ENCODE measurements around the gene CSHL1.
"Not testable (repeated sequence)": the region's sequence is repeated elsewhere in the genome, so short reads cannot be mapped to it uniquely, and the experiment has no call there.

The CSHL1 gene

GRCh38 chr17:63874693-63875092 lies 36.4 kb downstream of the CSHL1 start:
- not testable (repeated sequence) for H3K9me3 Mint-ChIP-seq; H3K27me3 Mint-ChIP-seq; DNase-seq; ATAC-seq (replicated peaks); H3K36me3 Mint-ChIP-seq; H3K4me3 Mint-ChIP-seq; H3K4me1 Mint-ChIP-seq; H3K27ac Mint-ChIP-seq

- not testable (repeated sequence) for DNase-seq, H3K4me1 Mint-ChIP-seq, H3K36me3 Mint-ChIP-seq, H3K27me3 Mint-ChIP-seq, H3K27ac Mint-ChIP-seq, H3K9me3 Mint-ChIP-seq, H3K4me3 Mint-ChIP-seq
- peak; percentile 52 to 75 for ATAC-seq (replicated peaks)
Observed at GRCh38 chr17:63874061-63874626, 36.9 kb downstream of the CSHL1 start.

- H3K4me3 Mint-ChIP-seq; H3K27me3 Mint-ChIP-seq; DNase-seq; ATAC-seq (replicated peaks); H3K9me3 Mint-ChIP-seq; H3K36me3 Mint-ChIP-seq; H3K27ac Mint-ChIP-seq; H3K4me1 Mint-ChIP-seq: not testable (repeated sequence)
Observed at GRCh38 chr17:63873577-63873976, 37.5 kb downstream of the CSHL1 start, which contains the start of gene CSH2. TSS of gene CSH2 (minus strand) at chr17:63873677. CDS start at chr17:63873614, 63 bp downstream.

GRCh38 chr17:63871646-63872365 lies 39.3 kb downstream of the CSHL1 start:
- not testable (repeated sequence) for H3K27me3 Mint-ChIP-seq; H3K36me3 Mint-ChIP-seq; DNase-seq; ATAC-seq (replicated peaks); H3K9me3 Mint-ChIP-seq; H3K4me1 Mint-ChIP-seq; H3K4me3 Mint-ChIP-seq; H3K27ac Mint-ChIP-seq

DNA sequence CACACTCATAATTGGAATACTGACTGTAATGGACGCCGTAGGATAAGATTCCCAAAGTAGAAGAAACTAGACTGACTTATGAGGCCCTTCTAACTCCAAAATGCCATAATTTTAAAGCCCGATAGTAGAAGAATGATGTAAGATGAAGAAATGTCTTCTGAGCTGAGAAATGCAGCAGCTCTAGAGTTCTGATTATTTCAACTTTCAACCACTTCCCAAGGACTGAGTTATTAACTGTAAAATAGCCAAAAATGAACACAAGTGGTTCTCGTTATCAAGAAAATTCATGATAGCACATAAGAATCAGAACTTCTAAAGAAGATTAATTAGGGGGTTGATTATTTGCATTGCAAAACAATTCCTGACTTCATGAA lies 40.8 kb downstream of the CSHL1 start:
- not testable (repeated sequence) for H3K4me3 Mint-ChIP-seq; H3K9me3 Mint-ChIP-seq; H3K27me3 Mint-ChIP-seq; ATAC-seq (replicated peaks); H3K27ac Mint-ChIP-seq; H3K36me3 Mint-ChIP-seq; H3K4me1 Mint-ChIP-seq; DNase-seq

DNA sequence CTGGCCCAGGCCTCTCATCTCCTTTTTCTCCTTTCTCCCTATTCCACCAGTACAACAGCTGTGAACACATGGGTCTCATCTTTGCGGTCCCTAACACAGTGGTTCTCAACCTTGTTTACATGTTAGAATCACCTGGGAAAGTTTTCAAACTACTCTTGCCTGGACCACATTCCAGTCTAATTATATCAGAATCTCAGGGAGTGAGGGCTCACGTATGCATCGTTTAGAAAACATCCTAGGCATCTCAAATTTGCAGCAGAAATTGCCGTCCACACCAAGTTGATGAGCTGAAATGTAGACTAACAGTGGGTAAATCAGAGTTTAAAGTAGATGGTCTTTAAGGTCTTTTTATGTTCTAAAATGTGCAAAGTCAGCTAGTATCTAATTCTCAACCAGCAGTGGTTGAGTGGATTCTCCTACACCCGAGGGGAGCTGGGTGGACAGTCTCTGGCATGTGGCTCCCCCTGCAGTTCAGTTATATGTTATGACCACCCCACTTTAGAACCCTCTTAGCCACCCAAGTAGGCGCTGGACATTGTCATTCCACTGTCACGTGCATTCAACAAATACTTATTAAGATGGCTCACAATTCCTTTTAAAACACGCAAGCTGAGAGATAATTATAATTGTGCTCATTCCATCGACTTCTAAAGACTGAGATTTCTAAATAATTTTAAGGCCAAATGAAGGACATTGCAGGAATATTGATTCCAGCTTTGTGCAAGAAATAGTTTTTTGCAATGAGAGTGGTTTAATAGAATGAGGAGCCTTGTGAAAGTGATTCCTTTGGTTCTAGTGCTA lies 41.4 kb downstream of the CSHL1 start:
- H3K9me3 Mint-ChIP-seq, DNase-seq, H3K4me1 Mint-ChIP-seq, H3K4me3 Mint-ChIP-seq, H3K27ac Mint-ChIP-seq, H3K27me3 Mint-ChIP-seq, H3K36me3 Mint-ChIP-seq: not testable (repeated sequence)
- ATAC-seq (replicated peaks), result peak in 1 of 2 donors; percentile 51

GRCh38 chr17:63866625-63867024 lies 44.4 kb downstream of the CSHL1 start:
- not testable (repeated sequence) for H3K27ac Mint-ChIP-seq, H3K9me3 Mint-ChIP-seq, H3K4me3 Mint-ChIP-seq, H3K4me1 Mint-ChIP-seq, H3K27me3 Mint-ChIP-seq, DNase-seq, H3K36me3 Mint-ChIP-seq
- peak; percentile 47 to 56 for ATAC-seq (replicated peaks)

All from stimulated activated naive B cell treated with anti-CD40 and anti-IgM and Interleukin-4, amounts not matched to agents 10 μg/mL and 1 μg/mL and 100 μg/mL, for 72 hours (primary cell).